ENCODE data around the gene TMEM250.

DNA sequence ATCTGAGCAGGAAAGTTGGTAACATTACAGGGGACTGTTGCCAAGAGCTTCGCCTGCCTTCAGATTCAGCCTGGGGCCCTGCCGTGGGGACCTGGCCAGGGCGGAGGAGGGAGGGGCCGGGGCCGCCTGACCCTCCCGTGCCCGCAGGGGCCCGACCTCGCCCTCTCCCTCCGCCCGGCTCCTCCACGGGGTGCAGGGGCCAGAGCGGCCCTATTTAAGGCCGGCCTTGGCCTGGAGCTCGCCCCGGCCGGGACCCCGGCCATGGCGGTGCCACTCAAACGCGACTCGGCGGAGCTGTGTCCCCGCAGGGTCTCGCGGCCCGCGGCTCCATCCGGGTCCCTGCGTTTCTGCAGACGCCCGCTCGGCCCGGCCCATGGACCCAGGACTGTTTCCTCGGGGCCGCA lies 757 bp downstream of the TMEM250 start:
- TF ChIP-seq, protein P1, sequence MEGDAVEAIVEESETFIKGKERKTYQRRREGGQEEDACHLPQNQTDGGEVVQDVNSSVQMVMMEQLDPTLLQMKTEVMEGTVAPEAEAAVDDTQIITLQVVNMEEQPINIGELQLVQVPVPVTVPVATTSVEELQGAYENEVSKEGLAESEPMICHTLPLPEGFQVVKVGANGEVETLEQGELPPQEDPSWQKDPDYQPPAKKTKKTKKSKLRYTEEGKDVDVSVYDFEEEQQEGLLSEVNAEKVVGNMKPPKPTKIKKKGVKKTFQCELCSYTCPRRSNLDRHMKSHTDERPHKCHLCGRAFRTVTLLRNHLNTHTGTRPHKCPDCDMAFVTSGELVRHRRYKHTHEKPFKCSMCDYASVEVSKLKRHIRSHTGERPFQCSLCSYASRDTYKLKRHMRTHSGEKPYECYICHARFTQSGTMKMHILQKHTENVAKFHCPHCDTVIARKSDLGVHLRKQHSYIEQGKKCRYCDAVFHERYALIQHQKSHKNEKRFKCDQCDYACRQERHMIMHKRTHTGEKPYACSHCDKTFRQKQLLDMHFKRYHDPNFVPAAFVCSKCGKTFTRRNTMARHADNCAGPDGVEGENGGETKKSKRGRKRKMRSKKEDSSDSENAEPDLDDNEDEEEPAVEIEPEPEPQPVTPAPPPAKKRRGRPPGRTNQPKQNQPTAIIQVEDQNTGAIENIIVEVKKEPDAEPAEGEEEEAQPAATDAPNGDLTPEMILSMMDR (IDR thresholded peaks at IDR 0.05) = no peak
- no peak for TF ChIP-seq ZFX (IDR thresholded peaks at IDR 0.05; ENCODE audit: borderline replicate concordance)

All from 22Rv1 (cell line).